ENCODE results near the gene ZNF35. TPM values are rescaled to one million over a fixed set of nuclear protein-coding genes. Genes with fewer than 3 reads are reported as not detected.

The ZNF35 gene
- total RNA-seq, 1 donor from 2014 or later: 28.0 TPM

DNA sequence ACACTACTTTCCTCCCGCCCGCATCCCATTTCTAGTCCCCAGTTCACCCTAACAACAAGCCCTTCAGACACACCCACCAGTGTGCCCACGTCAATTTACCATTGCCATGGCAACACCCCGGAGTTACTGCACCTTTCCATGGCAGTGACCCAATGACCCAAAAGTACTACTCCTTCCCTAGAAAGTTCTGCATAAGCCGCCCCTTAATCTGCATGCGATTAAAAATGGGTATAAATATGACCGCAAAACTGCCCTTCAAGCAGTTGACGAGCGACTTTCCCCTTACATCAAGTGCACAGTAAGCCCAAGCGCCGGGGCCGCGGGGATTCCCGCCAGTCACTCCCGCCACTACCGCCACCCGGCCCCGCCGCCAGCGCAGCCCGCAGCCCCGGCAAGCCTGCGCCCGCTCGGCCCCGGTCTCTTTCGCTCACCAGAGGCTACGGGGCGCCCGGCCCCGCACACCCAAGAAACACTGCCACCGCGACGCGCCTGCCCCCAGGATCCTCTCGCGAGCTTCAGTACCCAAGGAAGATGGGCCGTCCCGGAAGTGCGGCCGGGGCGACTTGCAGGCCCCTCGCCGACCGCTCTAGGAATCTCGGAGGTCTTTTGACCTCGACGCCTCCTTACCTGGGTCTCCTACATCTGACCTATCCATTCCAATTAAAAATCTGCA, 36.7 kb downstream of the ZNF35 start:
- peak; percentile 65 for DNase-seq (ENCODE audit: low read depth)

GRCh38 chr3:44687898-44688297, 39.4 kb downstream of the ZNF35 start:
- DNase-seq (ENCODE audit: low read depth): no peak

Other genes starting within 250 kb of the ZNF35 start
- gene ZNF445, start 171.1 kb upstream of the ZNF35 start, total RNA-seq: 4.0 and 17.9 TPM in 2 replicates
- gene ZKSCAN7, start 93.5 kb upstream of the ZNF35 start, total RNA-seq: 3.3 and 12.2 TPM in 2 replicates
- 1.4 and 5.4 TPM in 2 replicates for gene ZNF660, start 63.8 kb upstream of the ZNF35 start, total RNA-seq
- gene ZNF197, start 23.7 kb upstream of the ZNF35 start, total RNA-seq: 12.3 and 33.1 TPM in 2 replicates
- 6.1 and 7.2 TPM in 2 replicates for gene ZNF502, start 63.9 kb downstream of the ZNF35 start, total RNA-seq
- gene ZNF501, start 80.9 kb downstream of the ZNF35 start, total RNA-seq: 1.2 and 5.3 TPM in 2 replicates
- gene KIAA1143, start 112.9 kb downstream of the ZNF35 start, total RNA-seq: 24.0 and 33.4 TPM in 2 replicates
- 1.6 and 4.5 TPM in 2 replicates for gene KIF15, start 113.1 kb downstream of the ZNF35 start, total RNA-seq
- 14.3 and 16.5 TPM in 2 replicates for gene TMEM42, start 213.2 kb downstream of the ZNF35 start, total RNA-seq
- 0.30 and 0.35 TPM in 2 replicates for gene TGM4, start 225.9 kb downstream of the ZNF35 start, total RNA-seq